K562 (cell line): ENCODE measurements around the gene GNG14. TPM values are rescaled to one million over a fixed set of nuclear protein-coding genes. Genes with fewer than 3 reads are reported as not detected.

Source experiments
- AFF1 ChIP-seq, 2 experiments: fragments of 450-650 bp; IDR thresholded peaks; 2 replicates each; pipeline ENCODE4 v1.6.1; 2018; ENCODE audit warnings: mild to moderate bottlenecking in 2 of 2, low read depth in 1 of 2; ENCODE audit not compliant: partially characterized antibody in 2 of 2
- CXXC5 ChIP-seq: fragments of 250-450 bp; sonication (Bioruptor Pico); IDR thresholded peaks from 2 replicates; pipeline ENCODE4 v1.8.0; 2022; ENCODE audit warnings: inconsistent platforms, mild to moderate bottlenecking, moderate library complexity
- ETS1 ChIP-seq: conservative IDR thresholded peaks from 2 replicates; pipeline ENCODE4 v1.6.1; 2011; ENCODE audit warnings: low read depth, mild to moderate bottlenecking, low read length; ENCODE audit not compliant: control insufficient read depth
- GMEB1 ChIP-seq: fragments of 250-450 bp; sonication (Bioruptor Pico); IDR thresholded peaks from 2 replicates; pipeline ENCODE4 v1.4.0; 2020; ENCODE audit warnings: mild to moderate bottlenecking
- NKRF ChIP-seq: fragments of 450-650 bp; IDR thresholded peaks from 2 replicates; pipeline ENCODE4 v1.6.1; 2016; ENCODE audit warnings: borderline replicate concordance
- NR1H2 ChIP-seq: sonication (generic); formaldehyde crosslinking; IDR thresholded peaks from 2 replicates; pipeline ENCODE4 v1.4.0; 2020; ENCODE audit warnings: mild to moderate bottlenecking, missing genetic modification reagents
- ZFP91 ChIP-seq: sonication (generic); formaldehyde crosslinking; IDR thresholded peaks from 2 replicates; pipeline ENCODE4 v1.8.0; 2022; ENCODE audit warnings: mild to moderate bottlenecking, missing genetic modification reagents
- polyA plus RNA-seq, 8 experiments: library from polyadenylated mRNA; depleted of rRNA in 4 of 8; stranded (reverse) in 5 of 8; unstranded in 3 of 8; fragments of >200 nt; fragmentation: Nextera tagmentation in 2 of 8; fragmentation: Illumina TruSeq in 1 of 8; extraction: Ambion mirVana in 2 of 8; extraction: Trizol in 1 of 8; gene quantifications; 2 replicates each; pipeline versions ENCODE4 v1.2.1 to v1.2.3, GENCODE V29; 2011 to 2014; ENCODE audit warnings: inconsistent platforms in 1 of 8, missing spikeins in 1 of 8
- total RNA-seq, 7 experiments: library from RNA; depleted of rRNA in 6 of 7; stranded (reverse); fragments of >200 nt in 6 of 7; fragmentation: Illumina TruSeq in 2 of 7; extraction: Trizol in 2 of 7; gene quantifications; 2 replicates each; pipeline versions ENCODE4 v1.2.1 to v1.2.3, GENCODE V29; 2011 to 2021; ENCODE audit warnings: low replicate concordance in 1 of 7

The GNG14 gene
- total and polyA plus RNA-seq, 9 of the 15 experiments (the other 6 are each of a cell fraction or from before 2014, with no cell fraction given), result not detected

GRCh38 chr19:12736995-12737834 lies 49.4 kb downstream of the GNG14 start, which contains the start of gene GET3 (continued):
- TF ChIP-seq GMEB1 (CRISPR knock-in tag), result no peak
- peak; percentile 91 for TF ChIP-seq NKRF
- TF ChIP-seq ETS1, result peak; percentile 60; the same call in 1 of the 2 replicates
- peak; percentile 19; the same call in 1 of the 2 replicates for TF ChIP-seq CXXC5
- no peak for TF ChIP-seq NR1H2
- no peak for TF ChIP-seq ZFP91
- TF ChIP-seq AFF1 (IDR thresholded peaks at IDR 0.05; ENCODE audit: low read depth in 1 of 2, partially characterized antibody in 2 of 2), result peak in 1 of 2 experiments; percentile 96
